ENCODE data around the gene FAM83F.
"Not testable (repeated sequence)": the region's sequence is repeated elsewhere in the genome, so short reads cannot be mapped to it uniquely, and the experiment has no call there.

The FAM83F gene

GRCh38 chr22:40015358-40015976 lies 20.7 kb downstream of the FAM83F start:
- DNase-seq (ENCODE audit: low read depth) = no peak

DNA sequence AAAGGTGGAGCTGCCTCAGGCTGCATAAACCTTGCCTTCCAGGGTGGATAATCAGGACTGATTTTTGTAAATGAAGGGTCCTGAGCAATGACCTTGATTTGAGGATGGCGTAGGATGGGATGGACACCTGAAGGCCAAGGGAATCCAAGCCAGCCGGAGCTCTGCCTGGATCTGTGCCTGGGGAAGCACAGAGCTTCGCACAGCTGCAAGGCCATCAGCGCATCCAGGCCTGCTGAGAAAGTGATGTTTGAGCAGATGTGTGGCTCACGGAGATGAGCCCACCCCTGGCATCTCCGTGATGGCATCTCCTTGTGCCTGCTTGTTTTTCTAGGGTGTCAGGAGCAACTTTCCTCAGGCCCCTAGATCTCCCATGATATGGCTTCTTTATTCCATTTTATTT lies 23.3 kb downstream of the FAM83F start:
- no peak for DNase-seq (ENCODE audit: low read depth)

GRCh38 chr22:40019100-40019499 lies 24.3 kb downstream of the FAM83F start:
- no peak for DNase-seq (ENCODE audit: low read depth)

- DNase-seq (ENCODE audit: low read depth) = no peak
Observed at GRCh38 chr22:40020956-40021355, 26.2 kb downstream of the FAM83F start.

- no peak for DNase-seq (ENCODE audit: low read depth)
Observed at GRCh38 chr22:40021401-40022000, 26.7 kb downstream of the FAM83F start.

DNA sequence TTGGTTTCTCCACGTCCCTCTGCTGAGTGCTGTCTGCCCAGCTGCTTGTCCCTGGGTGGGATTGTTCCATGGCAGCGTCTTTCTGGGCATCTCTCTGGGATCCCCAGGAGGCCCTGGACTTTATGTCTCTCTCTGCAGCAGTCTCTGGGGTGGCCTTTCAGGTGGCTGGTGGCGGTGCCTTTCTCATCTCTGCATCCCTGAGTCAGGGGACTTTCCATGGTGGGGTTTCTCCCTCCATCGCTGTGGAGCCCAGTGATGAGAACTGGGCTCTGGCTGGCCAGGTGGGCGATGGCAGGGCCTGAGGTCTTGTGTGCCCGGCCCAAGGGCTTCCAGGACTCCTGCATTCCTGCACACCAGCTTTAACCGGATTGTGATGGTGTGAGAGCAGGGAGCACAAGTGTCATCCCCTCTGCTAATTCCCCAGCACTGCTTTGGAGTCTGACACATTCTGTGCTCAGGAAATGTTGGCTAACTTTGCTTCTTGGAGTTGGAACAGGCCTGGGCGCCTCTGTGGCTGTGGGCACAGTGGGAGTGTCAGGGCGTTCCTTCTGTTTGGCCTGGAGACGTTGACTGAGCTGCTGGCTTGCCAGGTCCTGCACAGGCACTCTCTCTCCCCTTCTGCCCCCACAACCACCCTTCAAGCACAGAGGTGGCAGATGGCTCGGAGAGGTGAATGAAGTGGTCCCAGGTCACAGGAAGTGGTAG lies 27.9 kb downstream of the FAM83F start:
- DNase-seq (ENCODE audit: low read depth) = no peak

DNA sequence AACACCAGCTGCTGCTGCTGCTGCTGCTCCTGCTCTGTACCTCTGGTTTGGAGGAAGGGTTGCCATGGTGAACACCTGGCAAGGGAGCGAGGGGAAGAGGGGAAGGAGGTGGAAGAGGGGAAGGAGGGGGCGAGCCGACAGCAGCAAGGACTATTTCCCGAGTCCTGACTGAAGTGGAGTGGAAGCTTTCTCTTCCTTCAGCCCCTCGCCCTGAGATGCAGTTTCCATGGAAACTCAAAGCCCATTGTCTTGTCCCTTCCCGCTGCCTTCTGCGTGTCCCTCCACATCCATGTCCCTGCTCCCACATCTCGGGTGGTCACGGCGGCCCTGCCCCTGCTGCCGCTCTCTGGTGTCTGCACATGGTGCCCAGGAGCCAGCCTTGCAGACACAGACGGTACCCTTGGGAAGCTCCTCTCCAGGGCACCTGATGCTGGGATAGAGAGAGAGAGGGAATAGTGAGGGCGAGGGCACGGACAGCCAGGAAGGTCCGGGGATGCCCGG lies 28.6 kb downstream of the FAM83F start:
- no peak for DNase-seq (ENCODE audit: low read depth)

- peak; percentile 34 for DNase-seq (ENCODE audit: low read depth)
Observed at GRCh38 chr22:40024201-40025061, 29.7 kb downstream of the FAM83F start.

DNA sequence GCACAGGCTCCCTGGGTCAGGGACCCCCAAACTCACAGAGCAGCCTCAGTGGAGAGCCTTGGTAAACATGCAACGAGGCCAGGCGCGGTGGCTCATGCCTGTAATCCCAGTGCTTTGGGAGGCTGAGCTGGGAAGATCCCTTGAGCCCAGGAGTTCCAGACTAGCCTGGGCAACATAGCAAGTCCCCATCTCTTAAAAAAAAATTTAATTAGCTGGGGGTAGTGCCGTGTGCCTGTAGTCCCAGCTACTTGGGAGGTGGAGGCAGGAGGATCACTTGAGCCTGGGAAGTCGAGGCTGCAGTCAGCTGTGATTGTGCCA lies 30.3 kb downstream of the FAM83F start:
- DNase-seq (ENCODE audit: low read depth) = not testable (repeated sequence)

DNA sequence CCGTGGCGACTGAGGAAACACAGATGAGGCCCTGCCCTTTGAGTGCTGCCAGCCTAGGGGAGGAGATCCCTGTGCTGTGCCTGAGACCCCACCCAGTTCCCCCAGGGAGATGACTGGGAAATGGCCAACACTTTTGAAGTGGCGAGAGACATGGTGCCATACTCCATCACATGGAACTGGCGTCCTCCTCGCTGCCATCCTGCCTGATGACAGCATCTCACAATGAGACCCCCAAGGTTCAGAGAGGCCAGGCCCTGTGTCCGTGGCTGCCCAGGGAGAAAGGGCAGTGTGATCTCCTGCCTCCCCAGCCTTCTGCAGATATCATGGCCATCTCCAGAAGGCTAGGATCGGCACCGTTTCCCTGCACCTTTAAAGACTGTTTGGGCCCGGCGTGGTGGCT lies 31.1 kb downstream of the FAM83F start:
- no peak for DNase-seq (ENCODE audit: low read depth)

- no peak for DNase-seq (ENCODE audit: low read depth)
Observed at GRCh38 chr22:40026641-40027040, 31.9 kb downstream of the FAM83F start.

- no peak for DNase-seq (ENCODE audit: low read depth)
Observed at GRCh38 chr22:40027191-40028097, 32.7 kb downstream of the FAM83F start.

- DNase-seq (ENCODE audit: low read depth) = no peak
Observed at GRCh38 chr22:40028098-40028425, 33.3 kb downstream of the FAM83F start.

DNA sequence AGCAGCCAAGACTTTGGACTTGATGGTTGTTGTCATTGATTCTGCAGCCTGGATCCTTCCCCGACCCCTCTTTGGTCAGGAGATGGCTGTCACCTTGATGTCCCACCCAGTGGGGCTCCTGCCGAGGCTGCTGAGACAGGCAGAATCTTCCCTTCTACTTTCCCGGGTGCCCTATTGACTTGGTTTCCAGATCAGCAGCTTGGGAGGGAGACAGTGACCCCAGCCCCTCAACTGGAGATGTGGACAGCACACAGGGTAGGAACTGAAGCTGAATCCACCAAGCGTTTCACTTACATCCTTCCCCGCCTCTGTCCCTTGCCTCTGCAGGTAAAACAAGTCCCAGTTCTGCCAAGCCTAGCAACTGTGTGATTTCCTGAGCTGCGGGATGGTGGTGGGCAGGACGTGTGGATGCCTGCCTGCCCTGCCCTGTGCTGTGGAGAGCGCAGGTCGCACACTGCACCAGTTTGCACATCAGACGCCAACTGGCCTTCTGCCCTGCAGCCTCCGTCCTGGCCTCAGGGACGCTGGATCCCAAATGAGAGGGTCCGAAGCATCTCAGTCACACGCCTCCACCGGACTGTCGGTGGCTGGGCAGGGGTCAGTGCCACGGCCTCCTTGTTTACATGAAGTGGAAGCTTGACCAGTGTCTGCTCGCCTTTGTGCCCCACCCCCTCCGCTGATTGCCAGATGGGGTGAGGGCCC lies 34.6 kb downstream of the FAM83F start:
- no peak for DNase-seq (ENCODE audit: low read depth)

GRCh38 chr22:40030026-40030757 lies 35.4 kb downstream of the FAM83F start:
- DNase-seq (ENCODE audit: low read depth) = no peak

DNA sequence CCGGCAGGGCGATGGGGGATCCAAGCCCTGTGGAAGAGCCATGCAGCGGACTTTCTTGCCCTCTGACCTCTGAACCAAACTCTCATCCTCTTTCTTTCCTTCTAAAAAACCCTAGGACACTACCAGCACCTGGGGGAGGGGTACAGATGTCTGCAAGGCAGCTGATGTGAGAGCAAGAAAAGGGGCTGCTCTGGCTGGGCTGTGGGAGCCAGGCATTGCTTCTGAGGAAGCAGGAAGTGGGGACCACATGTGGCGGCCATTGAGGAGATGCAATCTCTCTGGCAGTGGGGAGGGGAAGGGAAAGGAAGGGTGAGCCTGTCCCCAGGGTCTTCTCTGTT lies 36.0 kb downstream of the FAM83F start:
- no peak for DNase-seq (ENCODE audit: low read depth)

DNA sequence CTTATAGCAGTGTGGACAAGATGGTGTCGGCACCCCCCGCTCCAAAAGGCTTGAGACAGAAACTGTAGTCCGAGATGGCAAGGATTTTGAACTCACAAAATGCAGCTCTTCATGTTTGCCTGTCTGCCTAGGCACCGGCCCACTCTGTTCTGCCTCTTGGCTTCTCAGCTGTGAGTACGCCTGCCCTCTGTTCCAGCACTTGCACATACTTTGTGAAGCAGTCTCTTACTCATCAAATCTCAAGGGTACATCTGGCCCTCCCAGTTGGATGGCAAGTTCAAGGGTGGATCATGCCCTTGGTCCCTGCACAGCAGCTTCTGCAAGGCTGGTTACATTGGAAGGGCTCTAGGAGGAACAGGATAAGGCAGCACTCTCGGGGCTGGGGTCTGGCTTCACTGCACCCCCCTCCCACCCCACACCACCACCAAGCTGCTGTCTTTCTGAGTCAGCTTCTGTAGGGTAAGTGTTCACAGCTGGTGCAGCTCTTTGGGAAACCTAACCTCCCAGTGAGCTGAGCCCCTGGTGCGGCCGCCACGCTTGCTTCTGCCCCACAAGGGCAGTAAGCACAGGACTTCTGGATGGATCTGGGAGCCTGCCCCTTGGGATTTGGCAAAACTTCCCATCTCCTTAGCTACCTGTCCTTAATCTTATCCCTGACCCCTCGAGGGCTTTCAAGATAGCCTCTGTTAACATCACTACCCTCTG lies 37.2 kb downstream of the FAM83F start:
- DNase-seq (ENCODE audit: low read depth) = no peak

GRCh38 chr22:40033586-40034380 lies 39.0 kb downstream of the FAM83F start:
- no peak for DNase-seq (ENCODE audit: low read depth)

GRCh38 chr22:40035351-40035750 lies 40.6 kb downstream of the FAM83F start:
- DNase-seq (ENCODE audit: low read depth) = no peak
